H9 (cell line): ENCODE measurements around the gene SEMA4C. TPM values are rescaled to one million over a fixed set of nuclear protein-coding genes. Genes with fewer than 3 reads are reported as not detected.

ENCODE experiments used
- DNase-seq: peaks from one replicate; pipeline ENCODE4 v3.0.0-alpha.2; 2017
- H2AFZ ChIP-seq: one replicate; pipeline ENCODE4 v1.6.1; 2013; ENCODE audit warnings: mild to moderate bottlenecking, low read length, control low read depth, moderate library complexity
- H2AK5ac ChIP-seq: 2 replicates; pipeline ENCODE4 v1.6.1; 2013; ENCODE audit warnings: low read length, control low read depth, mixed read lengths; ENCODE audit not compliant: insufficient read length
- H2BK120ac ChIP-seq: one replicate; pipeline ENCODE4 v1.6.1; 2013; ENCODE audit warnings: low read depth, mild to moderate bottlenecking, low read length, control low read depth, inconsistent platforms; ENCODE audit not compliant: poor library complexity, severe bottlenecking
- H2BK12ac ChIP-seq: 2 replicates; pipeline ENCODE4 v1.6.1; 2013; ENCODE audit warnings: low read length, control low read depth, mixed read lengths, low read depth; ENCODE audit not compliant: insufficient read length
- H2BK15ac ChIP-seq: 2 replicates; pipeline ENCODE4 v1.6.1; 2013; ENCODE audit warnings: low read depth, low read length, control low read depth
- H2BK20ac ChIP-seq: one replicate; pipeline ENCODE4 v1.6.1; 2013; ENCODE audit warnings: low read depth, mild to moderate bottlenecking, low read length, control low read depth, inconsistent platforms; ENCODE audit not compliant: poor library complexity, severe bottlenecking
- H2BK5ac ChIP-seq: 2 replicates; pipeline ENCODE4 v1.6.1; 2013; ENCODE audit warnings: low read length, control low read depth, mixed read lengths; ENCODE audit not compliant: insufficient read length
- H3K14ac ChIP-seq: 2 replicates; pipeline ENCODE4 v1.6.1; 2013; ENCODE audit warnings: low read length, control low read depth; ENCODE audit not compliant: insufficient read depth
- H3K18ac ChIP-seq: 2 replicates; pipeline ENCODE4 v1.6.1; 2013; ENCODE audit warnings: low read depth, mild to moderate bottlenecking, mixed read lengths, low read length, control low read depth; ENCODE audit not compliant: insufficient read length
- H3K23ac ChIP-seq: 2 replicates; pipeline ENCODE4 v1.6.1; 2013; ENCODE audit warnings: low read length, control low read depth, mixed read lengths, low read depth; ENCODE audit not compliant: insufficient read length
- H3K23me2 ChIP-seq: 2 replicates; pipeline ENCODE4 v1.6.1; 2013; ENCODE audit warnings: low read depth, mild to moderate bottlenecking, mixed read lengths, low read length, control low read depth; ENCODE audit not compliant: insufficient read length, poor library complexity, severe bottlenecking
- H3K27ac ChIP-seq: 2 replicates; pipeline ENCODE4 v1.5.1; 2013; ENCODE audit warnings: low read length, control low read depth, mixed read lengths, low read depth; ENCODE audit not compliant: insufficient read length
- H3K27me3 ChIP-seq: 2 replicates; pipeline ENCODE4 v1.6.1; 2013; ENCODE audit warnings: low read length, control low read depth, inconsistent platforms; ENCODE audit not compliant: insufficient read depth
- H3K4ac ChIP-seq: 2 replicates; pipeline ENCODE4 v1.6.1; 2013; ENCODE audit warnings: low read depth, mild to moderate bottlenecking, control low read depth, inconsistent platforms, low read length, moderate library complexity
- H3K4me1 ChIP-seq: 2 replicates; pipeline ENCODE4 v1.6.1; 2013; ENCODE audit warnings: low read length, control low read depth, inconsistent platforms; ENCODE audit not compliant: insufficient read depth
- H3K4me2 ChIP-seq: 2 replicates; pipeline ENCODE4 v1.6.1; 2013; ENCODE audit warnings: low read length, control low read depth, mixed read lengths; ENCODE audit not compliant: insufficient read length, insufficient read depth
- H3K56ac ChIP-seq: 2 replicates; pipeline ENCODE4 v1.6.1; 2013; ENCODE audit warnings: low read depth, mild to moderate bottlenecking, mixed read lengths, low read length, control low read depth; ENCODE audit not compliant: insufficient read length
- H3K79me1 ChIP-seq: 2 replicates; pipeline ENCODE4 v1.6.1; 2013; ENCODE audit warnings: low read depth, mild to moderate bottlenecking, moderate library complexity, low read length, control low read depth, inconsistent platforms; ENCODE audit not compliant: insufficient read depth, poor library complexity, severe bottlenecking
- H3K79me2 ChIP-seq: 2 replicates; pipeline ENCODE4 v1.6.1; 2013; ENCODE audit warnings: low read length, control low read depth, inconsistent platforms; ENCODE audit not compliant: insufficient read depth
- H3K9ac ChIP-seq: 2 replicates; pipeline ENCODE4 v1.6.1; 2013; ENCODE audit warnings: low read length, control low read depth, mixed read lengths; ENCODE audit not compliant: insufficient read length; ENCODE audit errors: extremely low read depth
- H3K9me3 ChIP-seq: one replicate; pipeline ENCODE4 v1.6.1; 2013; ENCODE audit warnings: low read depth, low read length, inconsistent platforms; ENCODE audit not compliant: control insufficient read depth
- H3T11ph ChIP-seq: one replicate; pipeline ENCODE4 v1.6.1; 2013; ENCODE audit warnings: mild to moderate bottlenecking, low read length, control low read depth, inconsistent platforms
- H4K20me1 ChIP-seq: one replicate; pipeline ENCODE4 v1.6.1; 2013; ENCODE audit not compliant: control insufficient read depth, insufficient read length, insufficient read depth
- H4K5ac ChIP-seq: 2 replicates; pipeline ENCODE4 v1.6.1; 2013; ENCODE audit warnings: low read depth, mild to moderate bottlenecking, mixed read lengths, low read length, control low read depth; ENCODE audit not compliant: insufficient read length
- H4K8ac ChIP-seq: replicated peaks from 2 replicates; pipeline ENCODE4 v1.6.1; 2013; ENCODE audit warnings: low read length, control low read depth, mixed read lengths, low read depth; ENCODE audit not compliant: insufficient read length
- H4K91ac ChIP-seq: 2 replicates; pipeline ENCODE4 v1.6.1; 2013; ENCODE audit warnings: low read depth, mild to moderate bottlenecking, moderate library complexity, mixed read lengths, low read length, control low read depth; ENCODE audit not compliant: insufficient read length
- H3K27ac Mint-ChIP-seq, 3 experiments: 2 replicates in 2 of 3; 3 replicates in 1 of 3; pipeline ENCODE4 v1.8.0; 2020 to 2021; ENCODE audit warnings: mixed read lengths in 3 of 3, mild to moderate bottlenecking in 1 of 3, moderate library complexity in 1 of 3
- H3K27me3 Mint-ChIP-seq: 2 replicates; pipeline ENCODE4 v1.8.0; 2021; ENCODE audit warnings: low read depth, mild to moderate bottlenecking, moderate library complexity, mixed read lengths
- H3K36me3 Mint-ChIP-seq, 3 experiments: 2 replicates in 2 of 3; 3 replicates in 1 of 3; pipeline ENCODE4 v1.8.0; 2020 to 2021; ENCODE audit warnings: low read depth in 3 of 3, mixed read lengths in 3 of 3; ENCODE audit not compliant: insufficient read depth in 1 of 3
- H3K4me1 Mint-ChIP-seq, 2 experiments: 2 replicates each; pipeline ENCODE4 v1.8.0; 2020; ENCODE audit warnings: mixed read lengths in 2 of 2
- H3K4me3 Mint-ChIP-seq, 2 experiments: 2 replicates in 1 of 2; 3 replicates in 1 of 2; pipeline ENCODE4 v1.8.0; 2020 to 2021; ENCODE audit warnings: mild to moderate bottlenecking in 2 of 2, mixed read lengths in 2 of 2, moderate library complexity in 1 of 2
- H3K9me3 Mint-ChIP-seq, 2 experiments: 2 replicates in 1 of 2; 3 replicates in 1 of 2; pipeline ENCODE4 v1.8.0; 2020; ENCODE audit warnings: mild to moderate bottlenecking in 2 of 2, mixed read lengths in 2 of 2, moderate library complexity in 1 of 2
- WGBS: extraction: QIAGEN DNeasy Blood & Tissue Kit; methylation state at CpG from one replicate; pipeline ENCODE4 v1.1.7; 2013; ENCODE audit warnings: missing lambda C conversion rate, low lambda C conversion rate, mixed read lengths; ENCODE audit not compliant: insufficient read length; ENCODE audit errors: extremely low coverage; 5-methylcytosine and 5-hydroxymethylcytosine counted together
- total RNA-seq: library from RNA; stranded (reverse); gene quantifications from 2 replicates; pipeline ENCODE4 v1.2.1, GENCODE V29; 2021
- TF ChIP-seq, protein P1 (sequence below): fragments of 200-600 bp; sonication (generic); conservative IDR thresholded peaks from 3 replicates; pipeline ENCODE4 v1.8.0; 2021; ENCODE audit warnings: antibody characterized with exemption, mild to moderate bottlenecking

The SEMA4C gene
- total RNA-seq, 1 experiment from 2014 or later, result 81.6 TPM

DNA sequence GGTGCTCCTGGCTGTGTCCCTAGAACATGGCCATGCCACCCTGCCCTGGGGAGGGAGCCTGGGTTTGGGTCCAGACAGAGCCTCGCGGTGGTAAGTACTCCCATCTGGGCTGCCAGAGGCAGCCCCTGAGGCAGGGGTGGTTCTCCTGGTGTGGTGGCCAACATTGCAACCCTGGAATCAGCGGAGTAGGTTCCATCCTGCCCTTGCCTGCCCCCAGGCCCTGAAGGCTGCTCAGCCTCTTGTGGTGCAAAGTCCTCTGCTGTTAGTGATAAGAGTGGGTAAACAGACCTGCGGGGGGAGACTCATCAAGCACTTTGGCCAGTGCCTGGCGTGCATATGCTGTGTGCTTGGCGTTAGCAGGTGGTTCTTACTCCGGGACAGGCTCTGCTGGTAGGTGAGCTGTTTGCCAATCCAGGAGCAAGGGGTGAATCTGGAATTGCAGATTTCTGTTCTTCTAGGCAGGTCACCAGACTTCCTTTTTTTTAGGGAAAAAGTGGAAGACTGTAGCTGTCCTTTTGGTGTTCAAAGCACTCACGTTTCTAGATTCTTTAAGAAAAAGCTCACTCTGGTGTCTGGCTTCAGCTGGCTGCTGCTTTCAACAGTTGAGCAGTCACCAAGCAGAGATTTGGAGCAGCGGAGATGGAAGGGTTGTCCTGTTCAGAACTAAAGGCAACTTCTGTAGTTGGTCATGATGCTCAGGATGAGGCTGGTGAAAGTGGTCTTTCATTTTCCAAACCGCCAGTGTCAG is 50.6 kb downstream of the SEMA4C start:
- peak overlapping the region; percentile 78 to 88 for H3K4me3 Mint-ChIP-seq
- Histone ChIP-seq H3K4ac (no peak overlapping the region), H3K27me3 (no peaks in the 10 kb centered on the region), H3K18ac (no peak overlapping the region), H3K4me2 (no peak overlapping the region), H2AFZ (no peak overlapping the region), H3K56ac (no peak overlapping the region), H3T11ph (no peak overlapping the region), H3K79me1 (peaks cover 5% of the 10 kb centered on the region), H2BK5ac (no peak overlapping the region), H2BK20ac (no peak overlapping the region), H4K8ac (no peak overlapping the region), H3K4me1 (peaks cover 3% of the 10 kb centered on the region; the same call in 1 of the 2 replicates), H3K23ac (no peak overlapping the region), H2BK15ac (no peak overlapping the region), H2BK12ac (no peak overlapping the region), H2BK120ac (no peak overlapping the region), H3K23me2 (peaks cover 7% of the 10 kb centered on the region), H4K5ac (no peak overlapping the region), H3K27ac (no peak overlapping the region), H3K79me2 (peaks cover 5% of the 10 kb centered on the region; the same call in 1 of the 2 replicates), H2AK5ac (no peak overlapping the region), H3K9ac (no peak overlapping the region), H4K91ac (no peak overlapping the region), H4K20me1 (peaks cover 2% of the 10 kb centered on the region), H3K14ac (no peak overlapping the region), H3K9me3 (no peaks in the 10 kb centered on the region)
- no peaks in the 10 kb centered on the region; a peak in 1 of 5 replicates for H3K9me3 Mint-ChIP-seq
- no CpG with 5 or more reads among the region's 10 CpGs for WGBS
- peak; percentile 47 for DNase-seq
- peaks cover 1% of the 10 kb centered on the region; the same call in 1 of the 2 replicates for H3K27me3 Mint-ChIP-seq
- TF ChIP-seq, protein P1, sequence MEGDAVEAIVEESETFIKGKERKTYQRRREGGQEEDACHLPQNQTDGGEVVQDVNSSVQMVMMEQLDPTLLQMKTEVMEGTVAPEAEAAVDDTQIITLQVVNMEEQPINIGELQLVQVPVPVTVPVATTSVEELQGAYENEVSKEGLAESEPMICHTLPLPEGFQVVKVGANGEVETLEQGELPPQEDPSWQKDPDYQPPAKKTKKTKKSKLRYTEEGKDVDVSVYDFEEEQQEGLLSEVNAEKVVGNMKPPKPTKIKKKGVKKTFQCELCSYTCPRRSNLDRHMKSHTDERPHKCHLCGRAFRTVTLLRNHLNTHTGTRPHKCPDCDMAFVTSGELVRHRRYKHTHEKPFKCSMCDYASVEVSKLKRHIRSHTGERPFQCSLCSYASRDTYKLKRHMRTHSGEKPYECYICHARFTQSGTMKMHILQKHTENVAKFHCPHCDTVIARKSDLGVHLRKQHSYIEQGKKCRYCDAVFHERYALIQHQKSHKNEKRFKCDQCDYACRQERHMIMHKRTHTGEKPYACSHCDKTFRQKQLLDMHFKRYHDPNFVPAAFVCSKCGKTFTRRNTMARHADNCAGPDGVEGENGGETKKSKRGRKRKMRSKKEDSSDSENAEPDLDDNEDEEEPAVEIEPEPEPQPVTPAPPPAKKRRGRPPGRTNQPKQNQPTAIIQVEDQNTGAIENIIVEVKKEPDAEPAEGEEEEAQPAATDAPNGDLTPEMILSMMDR, result no peak
- peaks cover 46 to 49% of the 10 kb centered on the region in 2 experiments for H3K4me1 Mint-ChIP-seq
- peak overlapping the region in 2 of 3 experiments; percentile 10 to 31; a peak in 1 of 7 replicates for H3K27ac Mint-ChIP-seq
- H3K36me3 Mint-ChIP-seq, result peaks cover 16 to 45% (median 39%) of the 10 kb centered on the region in 3 experiments
